WTC11 (cell line): Measurements from ENCODE around the gene GPRIN2. TPM values are rescaled to one million over a fixed set of nuclear protein-coding genes. Genes with fewer than 3 reads are reported as not detected.

Experiments
- ATAC-seq: fragments of 200-7000 bp; cut with Tn5 transposase; 2 replicates; pipeline ENCODE4 v1.10.0; 2021; ENCODE audit warnings: mild to moderate bottlenecking, moderate library complexity
- CTCF ChIA-PET: fragments of 300-600 bp; sonication (Branson Sonifier 250); formaldehyde crosslinking; loops from one replicate; lab custom pipeline; 2021; ENCODE audit warnings: antibody characterized with exemption; lab: Charles Lee
- POLR2A ChIA-PET: fragments of 350-600 bp; sonication (Branson Sonifier 250); formaldehyde crosslinking; loops from one replicate; lab custom pipeline; 2021; ENCODE audit warnings: antibody characterized with exemption; lab: Charles Lee
- DNase-seq: peaks from one replicate; pipeline ENCODE4 v3.0.0; 2021; ENCODE audit warnings: low spot score
- H3K27ac Mint-ChIP-seq: 2 replicates; pipeline ENCODE4 v1.8.0; 2021; ENCODE audit warnings: mixed read lengths
- H3K27me3 Mint-ChIP-seq: 2 replicates; pipeline ENCODE4 v1.8.0; 2021; ENCODE audit warnings: low read depth, mild to moderate bottlenecking, moderate library complexity, mixed read lengths
- H3K36me3 Mint-ChIP-seq: 2 replicates; pipeline ENCODE4 v1.8.0; 2021; ENCODE audit warnings: mixed read lengths
- H3K4me1 Mint-ChIP-seq: 2 replicates; pipeline ENCODE4 v1.8.0; 2022; ENCODE audit warnings: mixed read lengths
- H3K4me3 Mint-ChIP-seq: 2 replicates; pipeline ENCODE4 v1.8.0; 2021; ENCODE audit warnings: mild to moderate bottlenecking, moderate library complexity, mixed read lengths
- H3K9me3 Mint-ChIP-seq: 2 replicates; pipeline ENCODE4 v1.8.0; 2021; ENCODE audit warnings: mixed read lengths
- ATF2 ChIP-seq: sonication (generic); formaldehyde crosslinking; IDR thresholded peaks from 2 replicates; pipeline ENCODE4 v1.8.1; 2022; ENCODE audit warnings: low read depth, missing genetic modification reagents, borderline replicate concordance
- CBFB ChIP-seq: sonication (generic); formaldehyde crosslinking; IDR thresholded peaks from 2 replicates; pipeline ENCODE4 v1.8.1; 2022; ENCODE audit warnings: mild to moderate bottlenecking, low read depth, missing genetic modification reagents
- CREM ChIP-seq: sonication (generic); formaldehyde crosslinking; IDR thresholded peaks from 2 replicates; pipeline ENCODE4 v1.8.1; 2022; ENCODE audit warnings: mild to moderate bottlenecking, missing genetic modification reagents, moderate library complexity
- JAZF1 ChIP-seq: fragments of 250-450 bp; sonication (Bioruptor Pico); IDR thresholded peaks from 2 replicates; pipeline ENCODE4 v1.9.0; 2021; ENCODE audit warnings: moderate library complexity, mild to moderate bottlenecking, inconsistent platforms
- NFE2L1 ChIP-seq: sonication (generic); formaldehyde crosslinking; IDR thresholded peaks from 2 replicates; pipeline ENCODE4 v1.8.1; 2023; ENCODE audit warnings: missing genetic modification reagents
- SMAD4 ChIP-seq: sonication (generic); formaldehyde crosslinking; IDR thresholded peaks from 2 replicates; pipeline ENCODE4 v1.8.0; 2022; ENCODE audit warnings: mild to moderate bottlenecking, missing genetic modification reagents
- TCF7 ChIP-seq: sonication (generic); formaldehyde crosslinking; IDR thresholded peaks from 2 replicates; pipeline ENCODE4 v1.8.0; 2022; ENCODE audit warnings: mild to moderate bottlenecking, low read depth, missing genetic modification reagents, moderate library complexity
- TP53 ChIP-seq: sonication (generic); formaldehyde crosslinking; IDR thresholded peaks from 2 replicates; pipeline ENCODE4 v1.8.1; 2023; ENCODE audit warnings: mild to moderate bottlenecking, missing genetic modification reagents
- ZNF121 ChIP-seq: sonication (generic); formaldehyde crosslinking; IDR thresholded peaks from 2 replicates; pipeline ENCODE4 v1.8.0; 2023; ENCODE audit warnings: missing genetic modification reagents
- ZNF281 ChIP-seq: sonication (generic); formaldehyde crosslinking; IDR thresholded peaks from 2 replicates; pipeline ENCODE4 v1.8.0; 2023; ENCODE audit warnings: mild to moderate bottlenecking, missing genetic modification reagents
- ZNF416 ChIP-seq: fragments of 250-450 bp; sonication (Bioruptor Pico); IDR thresholded peaks from 2 replicates; pipeline ENCODE4 v1.9.0; 2021; ENCODE audit warnings: mild to moderate bottlenecking, inconsistent platforms
- ZNF532 ChIP-seq: fragments of 250-450 bp; sonication (Bioruptor Pico); IDR thresholded peaks from 2 replicates; pipeline ENCODE4 v1.9.0; 2021; ENCODE audit warnings: mild to moderate bottlenecking, borderline replicate concordance
- total RNA-seq: library from RNA; stranded (reverse); gene quantifications from 3 replicates; pipeline ENCODE4 v1.2.3, GENCODE V29; 2021
- TF ChIP-seq, protein P1 (sequence below): sonication (generic); formaldehyde crosslinking; IDR thresholded peaks from 2 replicates; pipeline ENCODE4 v1.8.1; 2023; ENCODE audit warnings: mild to moderate bottlenecking, moderate library complexity, missing genetic modification reagents
- TF ChIP-seq, protein P2 (sequence below): sonication (generic); formaldehyde crosslinking; IDR thresholded peaks from 2 replicates; pipeline ENCODE4 v1.8.0; 2022; ENCODE audit warnings: mild to moderate bottlenecking, missing genetic modification reagents
- TF ChIP-seq, protein P3 (sequence below): sonication (generic); formaldehyde crosslinking; IDR thresholded peaks from 2 replicates; pipeline ENCODE4 v1.8.0; 2022; ENCODE audit warnings: mild to moderate bottlenecking, missing genetic modification reagents
- TF ChIP-seq, protein P4 (sequence below): sonication (generic); formaldehyde crosslinking; IDR thresholded peaks from 2 replicates; pipeline ENCODE4 v1.8.0; 2023; ENCODE audit warnings: missing genetic modification reagents
- TF ChIP-seq, protein P5 (sequence below): sonication (generic); formaldehyde crosslinking; IDR thresholded peaks from 2 replicates; pipeline ENCODE4 v1.8.1; 2022; ENCODE audit warnings: low read depth, mild to moderate bottlenecking, moderate library complexity, missing genetic modification reagents, borderline replicate concordance

Gene GPRIN2
- total RNA-seq, 1 experiment from 2014 or later: 17.5 TPM

- POLR2A ChIA-PET: no interaction called here
- H3K36me3 Mint-ChIP-seq: no peaks in the 10 kb centered on the region
- no peak for ATAC-seq
- H3K9me3 Mint-ChIP-seq: no peaks in the 10 kb centered on the region
- no peaks in the 10 kb centered on the region for H3K4me1 Mint-ChIP-seq
- TF ChIP-seq, protein P1, sequence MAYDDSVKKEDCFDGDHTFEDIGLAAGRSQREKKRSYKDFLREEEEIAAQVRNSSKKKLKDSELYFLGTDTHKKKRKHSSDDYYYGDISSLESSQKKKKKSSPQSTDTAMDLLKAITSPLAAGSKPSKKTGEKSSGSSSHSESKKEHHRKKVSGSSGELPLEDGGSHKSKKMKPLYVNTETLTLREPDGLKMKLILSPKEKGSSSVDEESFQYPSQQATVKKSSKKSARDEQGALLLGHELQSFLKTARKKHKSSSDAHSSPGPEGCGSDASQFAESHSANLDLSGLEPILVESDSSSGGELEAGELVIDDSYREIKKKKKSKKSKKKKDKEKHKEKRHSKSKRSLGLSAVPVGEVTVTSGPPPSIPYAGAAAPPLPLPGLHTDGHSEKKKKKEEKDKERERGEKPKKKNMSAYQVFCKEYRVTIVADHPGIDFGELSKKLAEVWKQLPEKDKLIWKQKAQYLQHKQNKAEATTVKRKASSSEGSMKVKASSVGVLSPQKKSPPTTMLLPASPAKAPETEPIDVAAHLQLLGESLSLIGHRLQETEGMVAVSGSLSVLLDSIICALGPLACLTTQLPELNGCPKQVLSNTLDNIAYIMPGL (CRISPR knock-in tag): no peak
- TF ChIP-seq, protein P2, sequence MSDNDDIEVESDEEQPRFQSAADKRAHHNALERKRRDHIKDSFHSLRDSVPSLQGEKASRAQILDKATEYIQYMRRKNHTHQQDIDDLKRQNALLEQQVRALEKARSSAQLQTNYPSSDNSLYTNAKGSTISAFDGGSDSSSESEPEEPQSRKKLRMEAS (CRISPR knock-in tag): no peak
- TF ChIP-seq SMAD4 (no peak), JAZF1 (no peak), ZNF281 (CRISPR knock-in tag) (no peak), CBFB (CRISPR knock-in tag) (no peak), ATF2 (CRISPR knock-in tag) (no peak)
- no peak for DNase-seq
- no peak overlapping the region for H3K27ac Mint-ChIP-seq
- no peak overlapping the region for H3K4me3 Mint-ChIP-seq
- CTCF ChIA-PET: interaction anchor here (1.2 to 4.2 kb wide), 2 partner anchors 23 to 27 kb away, joined by 4 to 15 read pairs; no protein-coding TSS in a partner anchor
- no peaks in the 10 kb centered on the region for H3K27me3 Mint-ChIP-seq
Observed at GRCh38 chr10:46517541-46517940, 38.9 kb downstream of the GPRIN2 start.

DNA sequence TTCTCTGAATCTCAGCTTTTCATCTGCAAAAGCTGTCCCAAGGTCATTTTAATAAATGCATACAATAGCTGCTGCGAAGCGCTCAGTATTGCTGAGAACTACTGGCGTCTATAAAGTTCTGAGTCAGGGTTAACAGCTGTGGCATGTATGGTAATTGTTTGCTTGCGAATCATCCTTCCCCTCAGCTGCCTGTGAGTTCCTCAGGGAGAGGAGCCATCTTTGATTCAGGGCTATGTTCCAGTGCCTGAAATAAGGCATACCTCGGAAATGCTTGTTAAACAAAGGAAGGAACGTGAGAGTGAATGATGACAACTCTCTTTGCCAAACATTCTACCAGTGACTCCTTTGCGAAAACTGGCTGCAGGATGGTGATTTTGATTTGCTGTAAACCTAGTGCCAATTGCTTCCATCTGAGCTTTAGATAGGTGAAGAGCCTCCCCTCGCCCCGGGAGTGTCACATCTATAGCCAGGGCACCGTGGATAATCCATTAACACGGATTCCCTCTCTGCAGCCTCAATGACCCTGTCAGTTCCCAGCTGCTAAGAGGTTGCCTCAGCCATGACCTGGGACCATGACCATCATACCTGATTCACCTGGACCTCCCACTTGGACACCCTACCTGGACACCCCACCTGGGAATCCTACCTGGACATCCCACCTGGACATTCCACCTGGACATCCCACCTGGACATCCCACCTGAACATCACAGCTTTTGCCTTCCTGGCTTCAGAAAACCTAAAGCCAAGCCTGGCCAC, 39.6 kb downstream of the GPRIN2 start:
- H3K4me3 Mint-ChIP-seq: no peak overlapping the region
- H3K9me3 Mint-ChIP-seq: no peaks in the 10 kb centered on the region
- POLR2A ChIA-PET: no interaction called here
- ATAC-seq (no peak), DNase-seq (peak; percentile 7)
- no peaks in the 10 kb centered on the region for H3K27me3 Mint-ChIP-seq
- CTCF ChIA-PET: interaction anchor here (0.7 to 4.2 kb wide), 4 partner anchors 24 to 763 kb away, joined by 3 to 15 read pairs (median 4); no protein-coding TSS in a partner anchor
- 0 out of 2 replicates have a peak overlapping the region, but pooled peaks have one; percentile 11 for H3K27ac Mint-ChIP-seq
- H3K4me1 Mint-ChIP-seq: no peaks in the 10 kb centered on the region
- H3K36me3 Mint-ChIP-seq: no peaks in the 10 kb centered on the region
- TF ChIP-seq NFE2L1 (no peak), TCF7 (no peak), CBFB (CRISPR knock-in tag) (no peak), ZNF532 (CRISPR knock-in tag) (no peak), ZNF416 (no peak), TP53 (CRISPR knock-in tag) (no peak), ZNF121 (no peak), CREM (CRISPR knock-in tag) (no peak)
- TF ChIP-seq, protein P3, sequence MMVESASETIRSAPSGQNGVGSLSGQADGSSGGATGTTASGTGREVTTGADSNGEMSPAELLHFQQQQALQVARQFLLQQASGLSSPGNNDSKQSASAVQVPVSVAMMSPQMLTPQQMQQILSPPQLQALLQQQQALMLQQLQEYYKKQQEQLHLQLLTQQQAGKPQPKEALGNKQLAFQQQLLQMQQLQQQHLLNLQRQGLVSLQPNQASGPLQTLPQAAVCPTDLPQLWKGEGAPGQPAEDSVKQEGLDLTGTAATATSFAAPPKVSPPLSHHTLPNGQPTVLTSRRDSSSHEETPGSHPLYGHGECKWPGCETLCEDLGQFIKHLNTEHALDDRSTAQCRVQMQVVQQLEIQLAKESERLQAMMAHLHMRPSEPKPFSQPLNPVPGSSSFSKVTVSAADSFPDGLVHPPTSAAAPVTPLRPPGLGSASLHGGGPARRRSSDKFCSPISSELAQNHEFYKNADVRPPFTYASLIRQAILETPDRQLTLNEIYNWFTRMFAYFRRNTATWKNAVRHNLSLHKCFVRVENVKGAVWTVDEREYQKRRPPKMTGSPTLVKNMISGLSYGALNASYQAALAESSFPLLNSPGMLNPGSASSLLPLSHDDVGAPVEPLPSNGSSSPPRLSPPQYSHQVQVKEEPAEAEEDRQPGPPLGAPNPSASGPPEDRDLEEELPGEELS (CRISPR knock-in tag): no peak
- TF ChIP-seq, protein P4, sequence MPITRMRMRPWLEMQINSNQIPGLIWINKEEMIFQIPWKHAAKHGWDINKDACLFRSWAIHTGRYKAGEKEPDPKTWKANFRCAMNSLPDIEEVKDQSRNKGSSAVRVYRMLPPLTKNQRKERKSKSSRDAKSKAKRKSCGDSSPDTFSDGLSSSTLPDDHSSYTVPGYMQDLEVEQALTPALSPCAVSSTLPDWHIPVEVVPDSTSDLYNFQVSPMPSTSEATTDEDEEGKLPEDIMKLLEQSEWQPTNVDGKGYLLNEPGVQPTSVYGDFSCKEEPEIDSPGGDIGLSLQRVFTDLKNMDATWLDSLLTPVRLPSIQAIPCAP (CRISPR knock-in tag): no peak
- TF ChIP-seq, protein P5, sequence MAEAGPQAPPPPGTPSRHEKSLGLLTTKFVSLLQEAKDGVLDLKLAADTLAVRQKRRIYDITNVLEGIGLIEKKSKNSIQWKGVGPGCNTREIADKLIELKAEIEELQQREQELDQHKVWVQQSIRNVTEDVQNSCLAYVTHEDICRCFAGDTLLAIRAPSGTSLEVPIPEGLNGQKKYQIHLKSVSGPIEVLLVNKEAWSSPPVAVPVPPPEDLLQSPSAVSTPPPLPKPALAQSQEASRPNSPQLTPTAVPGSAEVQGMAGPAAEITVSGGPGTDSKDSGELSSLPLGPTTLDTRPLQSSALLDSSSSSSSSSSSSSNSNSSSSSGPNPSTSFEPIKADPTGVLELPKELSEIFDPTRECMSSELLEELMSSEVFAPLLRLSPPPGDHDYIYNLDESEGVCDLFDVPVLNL (CRISPR knock-in tag): no peak
